ENCODE results near the gene CAMK1D.

DNA sequence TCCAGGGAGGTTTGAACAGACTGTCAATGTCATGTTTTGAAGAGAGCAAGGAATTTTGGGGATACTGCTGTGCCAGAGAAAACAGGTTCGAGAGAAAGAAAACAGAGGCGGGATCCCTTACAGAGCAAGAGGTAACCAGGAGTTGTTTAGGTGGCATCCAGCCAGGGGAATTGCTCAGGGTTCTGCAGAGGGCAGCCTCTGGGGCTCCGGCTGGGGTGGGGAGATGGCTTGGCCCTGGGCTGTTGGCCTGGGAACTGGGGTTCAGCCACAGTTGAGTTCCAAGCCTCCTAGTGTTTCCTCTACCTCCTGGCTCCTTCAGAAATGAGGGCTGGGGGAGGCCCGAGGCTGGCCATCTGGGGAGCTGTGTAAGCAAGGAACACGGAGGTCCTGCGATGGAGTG is 68.0 kb downstream of the CAMK1D start:
- no peak for TF ChIP-seq EZH2 (IDR thresholded peaks at IDR 0.05; ENCODE audit: borderline replicate concordance, low read length)
- TF ChIP-seq, protein P1, sequence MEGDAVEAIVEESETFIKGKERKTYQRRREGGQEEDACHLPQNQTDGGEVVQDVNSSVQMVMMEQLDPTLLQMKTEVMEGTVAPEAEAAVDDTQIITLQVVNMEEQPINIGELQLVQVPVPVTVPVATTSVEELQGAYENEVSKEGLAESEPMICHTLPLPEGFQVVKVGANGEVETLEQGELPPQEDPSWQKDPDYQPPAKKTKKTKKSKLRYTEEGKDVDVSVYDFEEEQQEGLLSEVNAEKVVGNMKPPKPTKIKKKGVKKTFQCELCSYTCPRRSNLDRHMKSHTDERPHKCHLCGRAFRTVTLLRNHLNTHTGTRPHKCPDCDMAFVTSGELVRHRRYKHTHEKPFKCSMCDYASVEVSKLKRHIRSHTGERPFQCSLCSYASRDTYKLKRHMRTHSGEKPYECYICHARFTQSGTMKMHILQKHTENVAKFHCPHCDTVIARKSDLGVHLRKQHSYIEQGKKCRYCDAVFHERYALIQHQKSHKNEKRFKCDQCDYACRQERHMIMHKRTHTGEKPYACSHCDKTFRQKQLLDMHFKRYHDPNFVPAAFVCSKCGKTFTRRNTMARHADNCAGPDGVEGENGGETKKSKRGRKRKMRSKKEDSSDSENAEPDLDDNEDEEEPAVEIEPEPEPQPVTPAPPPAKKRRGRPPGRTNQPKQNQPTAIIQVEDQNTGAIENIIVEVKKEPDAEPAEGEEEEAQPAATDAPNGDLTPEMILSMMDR (IDR thresholded peaks at IDR 0.05; ENCODE audit: low read length) = no peak
